CD4-positive, alpha-beta T cell treated with Interleukin-4 for 1 hour (primary cell): ENCODE measurements around the gene MAJIN.
A peak's percentile ranks its signal among the peaks of the same experiment; 100 is the strongest.
"Not testable (repeated sequence)": the region's sequence is repeated elsewhere in the genome, so short reads cannot be mapped to it uniquely, and the experiment has no call there.

Experiments used
- DNase-seq, 2 donors: peaks; one replicate each; pipeline ENCODE4 v3.0.0-alpha.2; 2020 to 2022

Gene MAJIN

GRCh38 chr11:64971421-64972233 lies at the start of gene MAJIN:
Gene MAJIN (minus strand): TSS chr11:64972108. CDS start chr11:64959405, 12,703 bp downstream.
- peak; percentile 89 to 92 for DNase-seq

- no peak for DNase-seq
These were observed 49.6 kb upstream of the MAJIN start for GRCh38 chr11:65021509-65021908.

- DNase-seq: no peak
These were observed 49.1 kb upstream of the MAJIN start for GRCh38 chr11:65021003-65021402.

- no peak for DNase-seq
These were observed 47.9 kb upstream of the MAJIN start for GRCh38 chr11:65019824-65020223.

- no peak for DNase-seq
These were observed 46.0 kb upstream of the MAJIN start for GRCh38 chr11:65017937-65018336.

- DNase-seq: no peak
These were observed 44.8 kb upstream of the MAJIN start for GRCh38 chr11:65016705-65017104.

DNA sequence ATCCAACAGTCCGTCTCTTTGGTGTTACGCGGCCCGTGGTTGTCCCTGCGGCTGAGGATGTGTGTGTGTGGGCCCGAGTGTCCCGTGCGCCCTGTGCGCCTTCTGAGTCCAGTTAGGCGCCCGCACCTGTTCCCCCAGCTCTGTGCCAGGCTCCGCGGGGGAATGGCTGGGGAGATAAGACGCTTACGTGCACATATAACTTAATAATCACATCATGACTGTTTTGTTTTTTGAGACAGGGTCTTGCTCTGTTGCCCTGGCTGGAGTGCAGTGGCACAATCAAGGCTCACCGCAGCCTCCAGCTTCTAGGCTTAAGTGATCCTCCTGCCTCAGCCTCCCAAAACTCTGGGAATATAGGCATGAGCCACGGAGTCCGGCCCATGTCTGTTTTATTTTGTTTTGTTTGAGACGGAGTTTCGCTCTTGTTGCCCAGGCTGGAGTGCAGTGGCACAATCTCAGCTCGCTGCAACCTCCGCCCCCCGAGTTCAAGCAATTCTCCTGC lies 42.9 kb upstream of the MAJIN start:
- DNase-seq: no peak

GRCh38 chr11:65013888-65014725 lies 42.2 kb upstream of the MAJIN start, which contains the start of gene ARL2:
Gene ARL2 (plus strand): TSS chr11:65014160. CDS start chr11:65014208, 48 bp downstream.
- DNase-seq: peak; percentile 89 to 90

DNA sequence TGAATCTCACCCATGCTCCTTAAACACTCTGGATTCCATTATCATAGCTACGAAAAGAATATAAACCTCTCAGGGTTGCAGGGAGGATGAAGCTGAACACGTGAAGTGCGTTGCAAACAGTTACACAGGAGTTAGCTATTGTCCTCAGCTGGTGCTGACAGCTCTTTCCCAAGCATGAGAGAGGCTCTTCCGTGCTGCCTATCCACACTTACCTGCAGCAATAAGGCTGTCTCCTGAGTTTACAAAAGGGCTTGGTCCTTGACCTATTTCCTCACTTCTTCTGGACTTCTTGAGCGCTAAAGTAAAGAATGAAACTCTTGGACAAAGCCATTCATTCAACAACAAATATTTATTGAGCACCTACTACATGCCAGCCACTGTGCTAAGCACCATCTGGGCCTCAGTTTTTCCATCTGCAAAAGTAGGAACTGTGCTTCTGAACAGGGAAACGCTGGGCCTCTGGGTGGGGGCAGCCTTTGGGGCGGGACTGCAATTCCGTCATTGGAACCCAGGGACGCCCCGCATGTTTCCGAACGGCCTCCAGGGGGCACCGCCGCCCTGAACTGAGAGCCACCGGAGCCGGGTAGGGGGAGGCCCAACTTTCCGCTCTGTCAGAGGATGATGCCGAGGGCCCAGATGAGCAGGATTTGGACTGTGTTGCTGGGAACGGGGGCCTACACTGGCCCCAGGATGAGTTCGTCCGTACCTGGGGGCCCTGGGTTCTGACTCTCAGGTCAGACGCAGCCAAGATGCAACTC lies 41.4 kb upstream of the MAJIN start:
- DNase-seq: peak; percentile 92

GRCh38 chr11:65008873-65009272 lies 37.0 kb upstream of the MAJIN start:
- no peak for DNase-seq

- DNase-seq: no peak
These were observed 36.1 kb upstream of the MAJIN start for GRCh38 chr11:65008016-65008415.

DNA sequence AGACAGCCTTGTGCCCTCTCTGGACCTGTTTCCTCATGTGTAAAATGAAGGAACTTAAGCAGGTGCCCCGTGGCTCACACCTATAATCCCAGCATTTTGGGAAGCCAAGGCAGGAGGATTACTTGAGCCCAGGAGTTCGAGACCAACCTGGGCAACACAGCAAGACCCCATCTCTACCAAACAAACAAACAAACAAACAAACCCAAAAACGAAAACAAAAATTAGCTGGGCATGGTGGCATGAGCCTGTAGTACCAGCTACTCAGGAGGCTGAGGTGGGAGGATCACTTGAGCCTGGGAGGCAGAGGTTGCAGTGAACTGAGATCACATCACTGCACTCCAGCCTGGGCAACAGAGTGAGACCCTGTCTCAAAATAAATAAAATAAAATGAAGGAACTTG lies 32.1 kb upstream of the MAJIN start:
- DNase-seq: not testable (repeated sequence)

- DNase-seq: no peak
These were observed 31.4 kb upstream of the MAJIN start for GRCh38 chr11:65003282-65003681.

DNA sequence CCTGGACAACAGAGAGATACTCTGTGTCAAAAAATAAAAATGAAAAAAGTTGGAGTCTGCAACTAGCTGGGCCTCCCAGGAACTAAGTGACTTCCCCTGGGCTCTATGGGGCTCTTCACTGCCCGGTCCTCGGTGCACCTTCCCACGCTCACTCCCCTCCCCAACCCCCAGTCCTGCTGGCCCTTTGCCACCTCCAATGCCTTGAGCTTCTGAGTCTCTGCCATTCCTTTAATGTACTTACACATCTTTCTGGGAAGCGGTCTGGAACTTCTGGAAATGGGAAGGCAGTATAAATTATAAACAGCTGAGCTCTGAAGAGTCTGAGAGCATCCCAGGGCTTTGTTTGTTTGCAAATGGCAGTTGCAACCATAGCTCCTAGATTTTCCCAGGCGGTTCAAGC lies 30.8 kb upstream of the MAJIN start:
- DNase-seq: no peak

DNA sequence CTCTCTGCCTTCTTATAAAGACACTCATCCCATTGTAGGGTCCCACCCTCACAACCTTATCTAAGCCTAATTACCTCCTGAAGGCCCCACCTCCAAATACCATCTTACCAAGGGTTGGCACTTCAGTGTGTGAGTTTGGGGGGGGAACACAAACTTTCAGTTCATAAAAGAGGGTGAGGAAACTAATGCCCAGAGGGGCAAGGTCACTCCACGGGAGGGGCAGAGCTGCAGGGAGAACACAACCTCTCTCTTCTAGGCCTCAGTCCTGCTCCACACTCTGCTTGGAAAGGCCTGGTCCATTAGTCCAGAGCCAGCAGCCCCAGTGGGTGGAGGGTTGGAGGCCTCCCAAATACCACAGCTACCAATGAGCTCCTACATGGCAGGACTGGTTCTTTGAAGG lies 27.6 kb upstream of the MAJIN start:
- DNase-seq: no peak

- DNase-seq: no peak
These were observed 27.0 kb upstream of the MAJIN start for GRCh38 chr11:64998690-64999431.

GRCh38 chr11:64998141-64998540 lies 26.2 kb upstream of the MAJIN start:
- no peak for DNase-seq

DNA sequence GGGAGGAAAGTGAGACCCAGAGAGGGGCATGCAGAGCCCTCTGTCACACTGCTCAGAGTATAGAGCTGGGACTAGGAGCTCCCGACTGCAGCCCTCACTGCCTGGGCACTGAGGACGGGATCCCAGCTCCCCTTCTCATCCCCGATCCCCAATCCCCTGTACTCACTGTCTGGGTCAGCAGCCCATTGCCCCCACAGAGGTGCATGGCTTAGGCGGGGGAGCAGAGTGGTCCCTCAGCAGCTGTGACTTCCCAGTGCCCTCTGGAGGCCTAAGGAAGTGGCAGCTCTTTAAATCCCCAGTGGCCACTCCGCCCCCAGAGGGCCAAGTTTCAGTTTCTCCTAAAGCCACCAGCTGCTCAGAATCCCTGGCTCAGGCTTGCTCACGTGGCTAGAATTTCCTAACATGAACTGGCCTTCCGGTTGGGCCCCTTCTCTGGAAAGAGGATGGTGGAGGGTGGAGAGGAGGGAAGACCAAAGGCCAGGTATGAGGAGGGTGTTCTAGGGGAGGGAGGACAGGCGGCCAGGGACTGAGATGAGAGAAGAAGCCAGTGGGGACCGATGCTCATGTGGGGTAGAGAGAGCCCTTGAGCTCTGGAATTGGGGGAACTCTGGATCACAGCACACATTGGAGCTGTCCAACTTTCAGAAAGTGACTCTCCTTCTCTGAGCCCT lies 24.9 kb upstream of the MAJIN start, which contains the start of gene BATF2:
TSS of gene BATF2 (minus strand) at position 262 of the 671 bp plus-strand sequence. CDS start at position 205, 57 bp downstream.
- peak; percentile 9 to 57 for DNase-seq

DNA sequence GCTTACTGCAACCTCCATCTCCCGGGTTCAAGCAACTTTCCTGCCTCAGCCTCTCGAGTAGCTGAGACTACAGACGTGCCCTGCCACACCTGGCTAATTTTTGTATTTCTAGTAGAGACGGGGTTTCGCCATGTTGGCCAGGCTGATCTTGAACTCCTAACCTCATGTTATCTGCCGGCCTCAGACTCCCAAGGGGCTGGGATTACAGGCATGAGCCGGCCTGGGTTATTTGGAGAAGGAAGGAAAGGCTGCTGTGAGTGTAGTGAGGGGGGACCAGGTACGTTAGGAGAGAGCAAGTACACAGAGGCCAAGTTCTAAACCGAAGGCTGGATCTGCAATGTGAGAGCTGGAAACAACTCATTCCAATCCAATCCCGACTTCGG lies 24.4 kb upstream of the MAJIN start:
- DNase-seq: no peak

GRCh38 chr11:64994318-64994717 lies 22.4 kb upstream of the MAJIN start:
- DNase-seq: no peak

DNA sequence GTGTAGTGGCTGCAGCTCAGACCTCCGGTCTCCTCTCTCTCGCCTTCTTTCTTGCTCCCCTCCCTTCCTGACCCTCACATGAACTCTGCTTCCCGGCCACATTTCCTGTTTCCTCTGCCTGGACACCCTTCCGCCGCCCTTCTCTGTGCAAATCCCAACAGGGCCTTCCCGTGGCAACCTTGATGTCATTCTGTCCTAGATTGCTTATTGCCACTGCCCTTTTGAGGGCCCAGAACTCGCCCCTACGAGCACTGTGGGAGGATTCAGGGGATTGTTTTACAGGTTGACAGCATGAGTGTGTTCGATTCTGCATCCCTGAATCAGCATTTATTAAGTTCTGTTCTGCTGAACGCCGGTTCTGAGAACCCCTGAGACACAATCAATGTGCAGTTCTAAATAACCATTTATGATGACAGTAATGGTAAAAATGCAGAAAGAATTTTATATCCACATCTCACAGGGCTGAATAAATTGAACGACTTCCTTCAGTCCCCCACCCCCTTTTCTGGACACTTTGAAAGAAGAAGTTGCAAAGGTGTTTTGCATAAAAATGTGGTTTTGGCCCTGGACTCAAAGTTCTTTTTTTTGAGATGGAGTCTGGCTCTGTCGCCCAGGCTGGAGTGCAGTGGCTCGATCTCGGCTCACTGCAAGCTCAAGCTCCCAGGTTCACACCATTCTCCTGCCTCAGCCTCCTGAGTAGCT lies 18.5 kb upstream of the MAJIN start:
- DNase-seq: peak in 1 of 2 donors; percentile 16
